ENCODE data around the gene ARPC1A.

Gene ARPC1A

DNA sequence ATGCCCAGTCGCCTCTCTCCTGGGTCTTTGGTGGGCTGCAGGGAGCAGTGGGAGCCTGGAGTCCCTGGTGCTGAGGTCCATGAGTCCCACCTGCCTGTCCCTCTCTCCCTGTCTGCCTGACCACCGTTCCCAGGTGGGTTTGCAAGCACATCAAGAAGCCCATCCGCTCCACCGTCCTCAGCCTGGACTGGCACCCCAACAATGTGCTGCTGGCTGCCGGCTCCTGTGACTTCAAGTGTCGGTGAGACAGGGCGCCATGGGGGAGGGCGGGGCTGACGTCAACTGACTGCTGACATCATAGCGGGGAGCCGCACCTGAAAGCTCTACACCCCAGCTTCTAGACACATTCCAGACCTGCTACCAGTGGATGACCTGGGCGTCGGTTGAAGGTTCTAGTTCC, 64.1 kb downstream of the ARPC1A start:
- Histone ChIP-seq H3K18ac (ENCODE audit: low read length) (no peak overlapping the region), H4K8ac (ENCODE audit: low read depth, low read length) (no peak overlapping the region), H4K12ac (ENCODE audit: low read depth, low read length) (no peak overlapping the region), H3K4ac (ENCODE audit: low read depth, low read length) (no peak overlapping the region), H3K4me2 (ENCODE audit: low read length) (no peak overlapping the region), H2BK12ac (ENCODE audit: low read length) (no peak overlapping the region), H4K91ac (ENCODE audit: low read depth, low read length) (no peak overlapping the region), H3K79me2 (ENCODE audit: control insufficient read depth, insufficient read depth, low read length, poor library complexity) (no peaks in the 10 kb centered on the region), H3K79me1 (ENCODE audit: low read length) (peaks cover 3% of the 10 kb centered on the region), H3K27ac (ENCODE audit: low read depth, low read length) (no peak overlapping the region), H3K9ac (ENCODE audit: low read length) (no peak overlapping the region), H3K4me3 (ENCODE audit: low read depth, low read length) (no peak overlapping the region), H3K9me3 (ENCODE audit: insufficient read depth, low read depth, low read length) (peaks cover 2% of the 10 kb centered on the region), H2BK120ac (ENCODE audit: insufficient read depth, low read length, poor library complexity) (no peak overlapping the region), H2BK5ac (ENCODE audit: low read depth, low read length, poor library complexity) (no peak overlapping the region), H2AK5ac (ENCODE audit: low read length) (no peak overlapping the region), H2AFZ (ENCODE audit: insufficient read depth, low read length, poor library complexity) (no peak overlapping the region), H3K27me3 (ENCODE audit: insufficient read depth, low read length) (no peaks in the 10 kb centered on the region), H3K14ac (ENCODE audit: low read length) (no peak overlapping the region), H3K23ac (ENCODE audit: low read length) (no peak overlapping the region), H3K4me1 (ENCODE audit: control insufficient read depth in 1 of 2, insufficient read depth in 2 of 2, low read length in 2 of 2) (peaks cover 5 to 13% of the 10 kb centered on the region in 2 experiments), H3K36me3 (ENCODE audit: control insufficient read depth in 1 of 2, insufficient read depth in 2 of 2, low read length in 2 of 2) (peaks cover 66 to 71% of the 10 kb centered on the region in 2 experiments)
- no peak for DNase-seq
- no CpG with 5 or more reads among the region's 13 CpGs for WGBS (ENCODE audit: extremely low coverage, insufficient coverage, insufficient read length)

DNA sequence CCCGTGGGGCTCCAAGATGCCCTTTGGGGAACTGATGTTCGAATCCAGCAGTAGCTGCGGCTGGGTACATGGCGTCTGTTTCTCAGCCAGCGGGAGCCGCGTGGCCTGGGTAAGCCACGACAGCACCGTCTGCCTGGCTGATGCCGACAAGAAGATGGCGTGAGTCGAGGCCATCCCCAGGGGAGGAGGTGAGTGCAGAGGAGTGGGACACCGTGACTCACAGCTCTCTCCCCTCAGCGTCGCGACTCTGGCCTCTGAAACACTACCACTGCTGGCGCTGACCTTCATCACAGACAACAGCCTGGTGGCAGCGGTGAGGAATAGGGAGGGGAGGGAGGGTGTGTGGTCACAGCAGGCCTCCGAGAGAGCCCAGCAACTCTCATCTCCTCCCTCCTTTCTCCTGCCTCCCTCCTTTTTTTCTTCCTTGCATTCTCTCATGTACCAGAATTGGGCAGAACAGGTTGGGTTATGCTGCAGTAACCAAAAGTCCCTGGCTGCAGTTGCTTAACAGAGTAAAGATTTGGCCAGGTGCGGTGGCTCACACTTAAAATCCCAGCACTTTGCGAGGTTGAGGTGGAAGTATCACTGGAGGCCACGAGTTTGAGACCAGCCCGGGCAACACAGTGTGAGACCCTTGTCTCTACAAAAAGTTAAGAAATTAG, 65.4 kb downstream of the ARPC1A start:
- no peak overlapping the region for H2BK12ac ChIP-seq (ENCODE audit: low read length)
- H3K4me2 ChIP-seq (ENCODE audit: low read length): no peak overlapping the region
- H4K12ac ChIP-seq (ENCODE audit: low read depth, low read length): no peak overlapping the region
- H3K79me2 ChIP-seq (ENCODE audit: control insufficient read depth, insufficient read depth, low read length, poor library complexity): no peaks in the 10 kb centered on the region
- no peak overlapping the region for H2AK5ac ChIP-seq (ENCODE audit: low read length)
- H3K4ac ChIP-seq (ENCODE audit: low read depth, low read length): no peak overlapping the region
- H3K79me1 ChIP-seq (ENCODE audit: low read length): peaks cover 3% of the 10 kb centered on the region
- no peak overlapping the region for H3K27ac ChIP-seq (ENCODE audit: low read depth, low read length)
- H4K8ac ChIP-seq (ENCODE audit: low read depth, low read length): no peak overlapping the region
- no peak overlapping the region for H3K14ac ChIP-seq (ENCODE audit: low read length)
- H2BK120ac ChIP-seq (ENCODE audit: insufficient read depth, low read length, poor library complexity): no peak overlapping the region
- peaks cover 2% of the 10 kb centered on the region for H3K9me3 ChIP-seq (ENCODE audit: insufficient read depth, low read depth, low read length)
- no peak overlapping the region for H3K23ac ChIP-seq (ENCODE audit: low read length)
- no CpG with 5 or more reads among the region's 23 CpGs for WGBS (ENCODE audit: extremely low coverage, insufficient coverage, insufficient read length)
- H2AFZ ChIP-seq (ENCODE audit: insufficient read depth, low read length, poor library complexity): no peak overlapping the region
- DNase-seq: no peak
- H4K91ac ChIP-seq (ENCODE audit: low read depth, low read length): no peak overlapping the region
- no peak overlapping the region for H3K18ac ChIP-seq (ENCODE audit: low read length)
- H2BK5ac ChIP-seq (ENCODE audit: low read depth, low read length, poor library complexity): no peak overlapping the region
- H3K4me3 ChIP-seq (ENCODE audit: low read depth, low read length): no peak overlapping the region
- no peak overlapping the region for H3K9ac ChIP-seq (ENCODE audit: low read length)
- H3K27me3 ChIP-seq (ENCODE audit: insufficient read depth, low read length): no peaks in the 10 kb centered on the region
- peaks cover 5 to 13% of the 10 kb centered on the region in 2 experiments for H3K4me1 ChIP-seq (ENCODE audit: control insufficient read depth in 1 of 2, insufficient read depth in 2 of 2, low read length in 2 of 2)
- peaks cover 72 to 77% of the 10 kb centered on the region in 2 experiments for H3K36me3 ChIP-seq (ENCODE audit: control insufficient read depth in 1 of 2, insufficient read depth in 2 of 2, low read length in 2 of 2)

DNA sequence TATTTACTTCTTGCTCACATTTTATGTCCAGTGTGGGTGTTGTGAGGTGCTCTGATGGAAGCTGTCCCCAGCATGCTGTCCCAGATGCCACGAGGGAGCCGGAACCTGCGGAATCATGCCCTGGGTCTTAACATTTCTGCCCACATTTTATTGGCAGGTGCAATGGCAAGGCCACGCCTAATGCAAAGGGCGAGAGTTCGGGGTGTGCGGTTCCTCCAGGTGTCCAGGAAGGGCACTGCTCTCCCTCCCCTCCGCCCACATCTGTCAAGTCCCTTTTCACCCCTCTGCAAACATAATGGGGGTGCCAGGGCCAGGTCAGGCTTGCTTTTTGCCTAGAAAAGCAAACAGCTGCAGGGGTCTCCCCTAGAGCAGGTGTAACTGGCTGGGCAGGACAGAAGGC, 66.3 kb downstream of the ARPC1A start:
- Histone ChIP-seq H2BK120ac (ENCODE audit: insufficient read depth, low read length, poor library complexity) (no peak overlapping the region), H3K9ac (ENCODE audit: low read length) (no peak overlapping the region), H2BK5ac (ENCODE audit: low read depth, low read length, poor library complexity) (no peak overlapping the region), H3K4me2 (ENCODE audit: low read length) (peak overlapping the region; percentile 62), H3K79me1 (ENCODE audit: low read length) (peaks cover 3% of the 10 kb centered on the region), H3K4me1 (ENCODE audit: control insufficient read depth in 1 of 2, insufficient read depth in 2 of 2, low read length in 2 of 2) (peaks cover 5 to 13% of the 10 kb centered on the region in 2 experiments), H3K27ac (ENCODE audit: low read depth, low read length) (no peak overlapping the region), H3K14ac (ENCODE audit: low read length) (no peak overlapping the region), H3K4ac (ENCODE audit: low read depth, low read length) (no peak overlapping the region), H2AK5ac (ENCODE audit: low read length) (no peak overlapping the region), H3K4me3 (ENCODE audit: low read depth, low read length) (no peak overlapping the region), H3K36me3 (ENCODE audit: control insufficient read depth in 1 of 2, insufficient read depth in 2 of 2, low read length in 2 of 2) (peaks cover 71 to 75% of the 10 kb centered on the region in 2 experiments), H3K18ac (ENCODE audit: low read length) (no peak overlapping the region), H3K27me3 (ENCODE audit: insufficient read depth, low read length) (no peaks in the 10 kb centered on the region), H4K12ac (ENCODE audit: low read depth, low read length) (no peak overlapping the region), H4K91ac (ENCODE audit: low read depth, low read length) (no peak overlapping the region), H3K9me3 (ENCODE audit: insufficient read depth, low read depth, low read length) (no peaks in the 10 kb centered on the region), H2AFZ (ENCODE audit: insufficient read depth, low read length, poor library complexity) (no peak overlapping the region), H2BK12ac (ENCODE audit: low read length) (no peak overlapping the region), H4K8ac (ENCODE audit: low read depth, low read length) (no peak overlapping the region), H3K79me2 (ENCODE audit: control insufficient read depth, insufficient read depth, low read length, poor library complexity) (no peaks in the 10 kb centered on the region), H3K23ac (ENCODE audit: low read length) (no peak overlapping the region)
- WGBS (ENCODE audit: extremely low coverage, insufficient coverage, insufficient read length): no CpG with 5 or more reads among the region's 8 CpGs
- no peak for DNase-seq

DNA sequence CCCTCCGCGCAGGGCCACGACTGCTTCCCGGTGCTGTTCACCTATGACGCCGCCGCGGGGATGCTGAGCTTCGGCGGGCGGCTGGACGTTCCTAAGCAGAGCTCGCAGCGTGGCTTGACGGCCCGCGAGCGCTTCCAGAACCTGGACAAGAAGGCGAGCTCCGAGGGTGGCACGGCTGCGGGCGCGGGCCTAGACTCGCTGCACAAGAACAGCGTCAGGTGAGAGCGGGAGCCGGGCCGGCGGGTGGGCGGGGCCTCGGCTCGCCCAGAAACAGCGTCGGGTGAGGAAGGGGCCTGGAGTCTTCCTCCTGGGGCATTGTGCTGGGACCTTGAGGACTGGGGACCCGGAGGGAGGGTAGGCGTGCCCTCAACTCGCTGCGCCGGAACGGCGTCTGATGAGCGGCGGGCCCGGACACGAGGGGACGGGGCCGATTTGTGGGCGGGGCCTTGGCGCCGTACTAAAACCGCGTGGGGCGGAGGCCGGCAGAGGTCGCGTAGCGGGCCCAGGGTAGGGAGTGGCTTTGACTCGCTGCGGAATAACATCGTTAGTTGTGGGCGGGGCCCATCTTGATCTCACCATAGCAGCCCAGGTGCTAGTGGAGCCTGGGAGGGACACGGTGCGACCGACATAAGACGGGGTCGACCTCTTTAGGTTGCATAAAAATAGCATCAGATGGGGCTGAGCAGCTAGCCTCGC, 67.1 kb downstream of the ARPC1A start:
- no peak overlapping the region for H3K23ac ChIP-seq (ENCODE audit: low read length)

More for the DNA sequence above, 67.1 kb downstream of the ARPC1A start:
- H3K36me3 ChIP-seq (ENCODE audit: control insufficient read depth in 1 of 2, insufficient read depth in 2 of 2, low read length in 2 of 2): peaks cover 75 to 77% of the 10 kb centered on the region in 2 experiments
- peak overlapping the region; percentile 13 for H3K14ac ChIP-seq (ENCODE audit: low read length)
- peak overlapping the region; percentile 20 for H4K91ac ChIP-seq (ENCODE audit: low read depth, low read length)
- no peak overlapping the region for H2BK120ac ChIP-seq (ENCODE audit: insufficient read depth, low read length, poor library complexity)
- peak overlapping the region; percentile 71 for H3K4me3 ChIP-seq (ENCODE audit: low read depth, low read length)
- H2BK12ac ChIP-seq (ENCODE audit: low read length): no peak overlapping the region
- H3K27me3 ChIP-seq (ENCODE audit: insufficient read depth, low read length): no peaks in the 10 kb centered on the region
- H2BK5ac ChIP-seq (ENCODE audit: low read depth, low read length, poor library complexity): no peak overlapping the region
- peaks cover 5 to 13% of the 10 kb centered on the region in 2 experiments for H3K4me1 ChIP-seq (ENCODE audit: control insufficient read depth in 1 of 2, insufficient read depth in 2 of 2, low read length in 2 of 2)
- H3K18ac ChIP-seq (ENCODE audit: low read length): no peak overlapping the region
- no peaks in the 10 kb centered on the region for H3K9me3 ChIP-seq (ENCODE audit: insufficient read depth, low read depth, low read length)
- WGBS (ENCODE audit: extremely low coverage, insufficient coverage, insufficient read length): no CpG with 5 or more reads among the region's 68 CpGs
- H2AK5ac ChIP-seq (ENCODE audit: low read length): no peak overlapping the region
- peak overlapping the region; percentile 59 for H3K9ac ChIP-seq (ENCODE audit: low read length)
- DNase-seq: peak; percentile 50 to 58
- peaks cover 3% of the 10 kb centered on the region for H3K79me1 ChIP-seq (ENCODE audit: low read length)
- peak overlapping the region; percentile 34 for H2AFZ ChIP-seq (ENCODE audit: insufficient read depth, low read length, poor library complexity)
- H3K79me2 ChIP-seq (ENCODE audit: control insufficient read depth, insufficient read depth, low read length, poor library complexity): no peaks in the 10 kb centered on the region
- peak overlapping the region; percentile 29 for H3K27ac ChIP-seq (ENCODE audit: low read depth, low read length)
- H3K4me2 ChIP-seq (ENCODE audit: low read length): peak overlapping the region; percentile 62
- H3K4ac ChIP-seq (ENCODE audit: low read depth, low read length): no peak overlapping the region
- H4K12ac ChIP-seq (ENCODE audit: low read depth, low read length): peak overlapping the region; percentile 36
- H4K8ac ChIP-seq (ENCODE audit: low read depth, low read length): peak overlapping the region; percentile 0
